GM19328 (cell line): Measurements from ENCODE around the gene OTUD4.
"Not testable (repeated sequence)": the region's sequence is repeated elsewhere in the genome, so short reads cannot be mapped to it uniquely, and the experiment has no call there.

Experiments used
- ATAC-seq: cut with Tn5 transposase; IDR thresholded peaks from one replicate; pipeline ENCODE4 v1.9.1; 2021; ENCODE audit warnings: mild to moderate bottlenecking, moderate library complexity; ENCODE audit not compliant: unreplicated experiment

The OTUD4 gene

GRCh38 chr4:145180298-145181090, at the start of gene OTUD4:
Gene OTUD4, minus strand, starts transcription at chr4:145180589. Its CDS starts 616 bp downstream, at chr4:145179973.
- ATAC-seq = peak; percentile 81

- not testable (repeated sequence) for ATAC-seq
Observed at GRCh38 chr4:145223228-145223627, 42.8 kb upstream of the OTUD4 start.

GRCh38 chr4:145221529-145221928, 41.1 kb upstream of the OTUD4 start:
- not testable (repeated sequence) for ATAC-seq

- no peak for ATAC-seq
Observed at GRCh38 chr4:145219090-145219489, 38.7 kb upstream of the OTUD4 start.

- peak; percentile 94 for ATAC-seq
Observed at GRCh38 chr4:145218251-145218650, 37.9 kb upstream of the OTUD4 start.

GRCh38 chr4:145217349-145217748, 37.0 kb upstream of the OTUD4 start:
- no peak for ATAC-seq

GRCh38 chr4:145216535-145216934, 36.1 kb upstream of the OTUD4 start:
- no peak for ATAC-seq

- ATAC-seq = no peak
Observed at GRCh38 chr4:145213245-145213644, 32.9 kb upstream of the OTUD4 start.

GRCh38 chr4:145207934-145208333, 27.5 kb upstream of the OTUD4 start:
- no peak for ATAC-seq

- no peak for ATAC-seq
Observed at GRCh38 chr4:145203410-145203809, 23.0 kb upstream of the OTUD4 start.

GRCh38 chr4:145200366-145200765, 20.0 kb upstream of the OTUD4 start:
- no peak for ATAC-seq

GRCh38 chr4:145199051-145199716, 18.8 kb upstream of the OTUD4 start:
- no peak for ATAC-seq

- no peak for ATAC-seq
Observed at GRCh38 chr4:145196747-145197146, 16.4 kb upstream of the OTUD4 start.

GRCh38 chr4:145195167-145195952, 15.0 kb upstream of the OTUD4 start:
- ATAC-seq = peak; percentile 93

- no peak for ATAC-seq
Observed at GRCh38 chr4:145189981-145190380, 9.6 kb upstream of the OTUD4 start.

GRCh38 chr4:145186729-145187128, 6.3 kb upstream of the OTUD4 start:
- peak; percentile 93 for ATAC-seq

GRCh38 chr4:145183581-145183980, 3.2 kb upstream of the OTUD4 start:
- no peak for ATAC-seq

GRCh38 chr4:145183023-145183422, 2.6 kb upstream of the OTUD4 start:
- ATAC-seq = no peak

GRCh38 chr4:145182222-145182621, 1.8 kb upstream of the OTUD4 start:
- no peak for ATAC-seq

- no peak for ATAC-seq
Observed at GRCh38 chr4:145181091-145181501, 707 bp upstream of the OTUD4 start.

GRCh38 chr4:145179861-145180297, 510 bp downstream of the OTUD4 start:
- peak; percentile 8 for ATAC-seq
